SHP77 treated with DMSO at 0.1 percent for 48 hours (cell line): ENCODE measurements around the gene SLA2.
A peak's percentile ranks its signal among the peaks of the same experiment; 100 is the strongest.
"Not testable (repeated sequence)": the region's sequence is repeated elsewhere in the genome, so short reads cannot be mapped to it uniquely, and the experiment has no call there.

ENCODE experiments used
- DNase-seq: peaks from one replicate; lab custom pipeline; 2025; lab: John Stamatoyannopoulos, UW

Gene SLA2

DNA sequence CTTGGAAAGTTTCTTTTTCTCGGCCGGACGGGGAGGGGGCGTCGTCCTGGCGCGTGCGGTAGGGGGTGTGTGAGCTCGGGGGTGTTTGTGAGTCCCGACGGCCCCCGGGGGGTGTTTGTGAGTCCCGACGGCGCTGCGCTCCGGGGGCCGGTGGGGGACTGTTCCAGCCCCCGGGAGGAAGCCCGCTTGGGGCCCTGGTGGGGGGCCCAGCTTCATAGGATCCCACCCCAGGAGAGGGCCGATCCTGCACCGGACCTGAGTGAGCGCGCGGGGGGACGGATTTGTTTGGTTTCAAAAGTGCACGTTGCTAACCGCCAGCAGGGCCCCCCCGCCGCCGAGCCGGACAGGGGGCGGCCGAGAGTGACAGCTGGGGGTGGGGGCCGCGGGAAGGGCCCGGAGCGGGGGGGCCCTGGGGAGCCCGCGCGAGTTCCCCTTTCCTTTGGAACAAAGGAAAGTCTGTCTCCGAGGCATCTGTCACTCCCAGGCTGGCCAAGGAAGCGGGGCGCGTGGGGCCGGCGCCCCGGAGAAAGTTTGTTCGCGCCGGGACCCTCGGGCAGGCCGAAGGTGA, 72.1 kb downstream of the SLA2 start:
- DNase-seq: no peak

DNA sequence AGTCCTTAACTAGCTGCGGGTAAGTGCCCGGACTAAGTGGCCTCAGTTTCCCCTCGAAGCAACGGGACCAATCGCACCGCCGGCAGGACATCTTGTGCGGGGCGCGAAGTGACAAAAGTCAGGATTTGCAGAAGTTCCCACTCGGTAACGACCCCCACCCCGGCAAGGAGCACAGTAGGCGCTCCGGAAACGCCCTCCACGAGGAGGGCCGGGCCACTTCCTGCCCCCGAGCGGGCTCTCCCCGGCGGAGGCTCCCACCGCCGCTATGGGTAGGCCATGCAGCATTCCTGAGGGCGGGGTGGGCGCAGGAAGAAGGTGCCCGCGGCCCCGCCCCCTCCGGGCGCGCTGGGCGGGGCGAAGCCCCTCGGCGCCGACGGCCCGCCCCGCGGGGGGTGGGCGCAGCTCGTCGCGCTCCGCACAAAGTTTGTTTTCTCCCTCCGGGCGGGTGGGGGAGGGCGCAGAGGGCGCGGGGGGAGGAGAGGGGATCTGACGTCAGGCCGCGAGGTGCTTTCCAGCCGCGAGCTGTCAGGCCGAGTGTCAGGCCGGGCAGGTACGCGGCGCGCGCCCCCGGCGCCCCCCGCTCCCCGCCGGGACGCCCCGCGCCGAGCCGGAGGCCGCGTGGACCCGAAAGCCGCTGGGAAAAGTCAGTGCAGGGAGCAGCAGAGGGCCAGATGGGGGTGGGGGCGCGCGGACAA, 72.7 kb downstream of the SLA2 start, which contains the start of gene TGIF2:
TSS of gene TGIF2 (plus strand) at position 495 of the 695 bp plus-strand sequence. CDS start 5,178 bp downstream, outside the sequence.
- DNase-seq: peak; percentile 21

DNA sequence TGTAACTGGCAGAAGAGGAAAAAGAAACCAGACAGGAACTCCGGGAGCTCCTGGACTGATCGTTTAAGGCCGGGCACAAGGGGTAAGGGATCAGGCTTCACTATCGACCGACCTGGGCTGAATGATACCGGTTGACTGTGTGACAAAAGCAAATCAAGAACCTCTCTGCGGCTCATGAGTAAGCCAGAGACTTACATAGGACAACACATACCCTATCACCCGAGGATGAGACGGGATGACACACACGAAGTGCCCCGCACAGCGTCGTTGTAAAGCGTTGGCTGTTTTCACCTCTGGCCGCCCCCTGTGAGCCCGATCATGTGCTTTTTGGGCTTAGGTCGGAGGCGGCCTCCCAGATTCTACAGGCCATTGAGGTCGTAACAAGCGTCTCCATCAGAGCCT, 73.3 kb downstream of the SLA2 start:
- no peak for DNase-seq

DNA sequence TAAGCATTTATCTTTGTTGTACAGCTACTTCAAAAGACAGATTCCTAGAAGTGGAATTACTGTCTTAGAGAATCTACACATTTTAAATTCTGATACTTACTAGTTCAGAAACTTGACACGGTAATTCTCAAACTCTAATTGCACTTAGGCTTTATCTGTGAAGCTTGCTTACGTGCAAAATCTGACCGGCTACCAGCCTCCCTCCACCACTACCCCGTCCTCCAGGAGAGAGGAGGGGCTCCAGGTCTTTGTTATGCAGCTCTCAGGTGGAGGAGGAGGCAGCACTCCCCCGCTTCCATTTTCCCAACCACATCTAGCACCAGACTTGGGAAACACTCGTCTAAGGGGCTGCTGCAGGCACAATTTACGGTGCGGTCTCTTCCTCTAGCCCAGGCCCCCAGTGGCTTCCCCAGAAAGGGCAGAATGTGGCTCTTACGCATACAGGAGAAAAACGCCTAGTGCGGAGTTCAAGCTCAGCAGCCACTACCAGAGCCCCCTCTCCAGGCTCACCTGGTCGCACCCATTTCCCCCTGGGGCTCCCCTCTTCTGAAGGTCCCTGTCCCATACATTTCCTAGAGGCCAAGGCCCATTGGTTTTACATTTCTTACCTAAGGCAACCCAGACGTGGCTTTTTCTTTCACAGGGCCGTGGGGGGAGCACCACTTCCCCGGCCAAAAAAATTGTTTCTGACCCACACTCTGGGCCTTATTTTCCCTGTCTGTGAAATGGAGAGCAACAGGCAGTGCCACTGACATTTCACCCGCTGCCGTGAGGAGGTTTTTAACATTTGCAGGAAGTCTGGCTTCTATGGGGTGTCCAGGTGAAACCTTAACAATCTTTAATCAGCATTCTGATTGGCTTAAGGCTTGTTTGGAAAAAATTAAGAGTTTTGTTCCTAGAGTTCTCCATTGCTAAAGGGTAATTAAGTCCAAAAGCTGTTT, 74.2 kb downstream of the SLA2 start:
- no peak for DNase-seq

DNA sequence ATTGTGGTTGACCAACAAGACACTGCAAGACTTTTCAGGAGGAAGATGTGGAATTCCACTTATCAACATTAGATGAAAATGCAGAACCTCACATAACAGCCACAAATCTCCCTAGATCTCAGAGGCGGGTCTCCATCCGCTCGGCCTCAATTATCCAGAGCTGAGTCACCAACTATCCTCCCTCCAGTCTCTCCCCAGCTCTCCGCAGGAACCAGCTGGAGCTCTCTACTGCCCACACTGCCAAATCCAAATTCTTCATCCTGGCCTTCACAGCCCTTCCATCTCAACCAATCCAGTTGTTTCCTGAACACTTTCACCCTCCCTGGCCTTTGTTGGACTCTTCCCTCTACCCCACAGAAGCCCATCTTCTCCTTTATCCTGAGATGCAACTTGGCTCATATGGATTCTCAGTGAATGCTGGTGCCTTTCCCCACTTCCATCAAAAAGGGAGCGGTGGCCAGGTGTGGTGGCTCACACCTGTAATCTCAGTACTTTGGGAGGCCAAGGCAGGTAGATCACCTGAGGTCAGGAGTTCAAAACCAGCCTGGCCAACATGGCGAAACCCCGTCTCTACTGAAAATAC, 76.1 kb downstream of the SLA2 start:
- DNase-seq: no peak

DNA sequence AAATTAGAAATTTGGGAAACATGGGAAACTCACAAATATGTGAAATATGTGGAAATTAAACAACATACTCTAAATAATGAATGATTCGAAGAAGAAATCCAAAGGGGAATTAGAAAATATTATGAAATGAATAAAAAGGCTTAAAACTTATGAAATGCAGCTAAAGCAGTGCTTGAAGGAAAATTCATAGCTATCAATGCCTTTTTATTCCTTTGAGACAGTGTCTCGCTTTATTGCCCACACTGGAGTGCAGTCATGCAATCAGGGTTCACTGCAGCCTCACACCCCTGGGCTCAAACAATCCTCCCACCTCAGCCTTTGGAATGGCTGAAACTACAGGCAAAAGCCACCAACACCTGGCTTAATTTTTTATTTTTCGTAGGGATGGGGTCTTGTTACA, 80.5 kb downstream of the SLA2 start:
- no peak for DNase-seq

DNA sequence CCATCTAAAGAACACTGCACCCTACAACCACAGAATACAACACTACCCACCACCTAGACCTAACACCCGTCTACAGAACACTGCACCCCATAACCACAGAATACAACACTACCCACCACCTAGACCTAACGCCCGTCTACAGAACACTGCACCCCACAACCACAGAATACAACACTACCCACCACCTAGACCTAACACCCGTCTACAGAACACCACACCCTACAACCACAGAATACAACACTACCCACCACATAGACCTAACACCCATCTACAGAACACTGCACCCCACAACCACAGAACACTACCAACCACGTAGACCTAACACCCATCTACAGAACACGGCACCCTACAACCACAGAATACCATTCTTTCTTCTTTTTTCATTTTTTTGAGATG, 81.3 kb downstream of the SLA2 start:
- not testable (repeated sequence) for DNase-seq

DNA sequence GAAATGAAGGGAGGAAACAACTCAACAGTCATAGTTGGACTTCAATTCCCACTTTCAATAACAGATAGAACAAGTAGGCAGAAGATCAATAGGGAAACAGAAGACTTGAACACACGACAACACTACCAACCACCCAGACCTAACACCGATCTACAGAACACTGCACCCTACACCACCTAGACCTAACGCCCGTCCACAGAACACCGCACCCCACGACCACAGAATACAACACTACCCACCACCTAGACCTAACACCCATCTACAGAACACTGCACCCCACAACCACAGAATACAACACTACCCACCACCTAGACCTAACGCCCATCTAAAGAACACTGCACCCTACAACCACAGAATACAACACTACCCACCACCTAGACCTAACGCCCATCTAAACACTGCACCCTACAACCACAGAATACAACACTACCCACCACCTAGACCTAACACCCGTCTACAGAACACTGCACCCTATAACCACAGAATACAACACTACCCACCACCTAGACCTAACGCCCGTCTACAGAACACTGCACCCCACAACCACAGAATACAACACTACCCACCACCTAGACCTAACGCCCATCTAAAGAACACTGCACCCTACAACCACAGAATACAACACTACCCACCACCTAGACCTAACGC, 81.8 kb downstream of the SLA2 start:
- not testable (repeated sequence) for DNase-seq

DNA sequence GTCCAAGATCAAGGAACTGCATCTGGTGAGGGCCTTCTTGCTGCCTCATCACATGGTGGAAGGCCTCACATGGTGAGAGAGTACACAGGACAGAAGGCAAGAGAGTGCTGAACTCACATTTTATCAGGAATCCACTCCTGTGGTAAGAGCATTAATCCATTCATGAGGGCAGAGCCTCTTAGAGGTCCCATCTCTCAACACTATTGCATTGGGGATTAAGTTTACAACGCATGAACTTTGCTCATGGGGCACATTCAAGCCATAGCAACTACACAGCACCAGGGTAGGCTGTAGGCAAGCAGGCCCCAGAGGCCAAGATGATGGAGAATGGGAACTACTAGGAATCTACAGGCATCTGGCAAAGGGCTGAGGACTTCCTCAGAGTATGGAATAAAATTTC, 82.6 kb downstream of the SLA2 start:
- no peak for DNase-seq

DNA sequence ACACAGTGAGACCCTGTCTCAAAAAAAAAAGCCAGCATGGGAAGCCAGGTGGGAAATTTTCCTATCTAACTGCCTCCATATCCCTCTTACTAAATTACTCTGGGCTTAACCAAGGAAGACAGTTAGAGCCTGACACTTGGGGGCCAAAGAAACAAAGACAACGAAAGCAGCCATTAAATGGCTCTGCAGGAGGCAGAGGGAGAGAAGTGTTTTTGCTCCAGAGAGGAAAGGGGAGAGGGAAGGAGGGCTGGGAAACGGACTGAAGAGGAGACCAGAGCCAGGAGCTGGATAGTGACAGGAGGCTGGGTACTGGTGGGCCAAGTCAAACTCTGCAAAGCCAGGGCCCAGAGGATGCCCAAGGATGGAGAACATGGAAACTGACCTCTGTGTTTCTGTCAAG, 83.3 kb downstream of the SLA2 start:
- DNase-seq: no peak
